Osteoblast (primary cell): ENCODE results near the gene DAB2IP. TPM values are rescaled to one million over a fixed set of nuclear protein-coding genes. Genes with fewer than 3 reads are reported as not detected.

Experiments used
- DNase-seq: peaks from one replicate; pipeline ENCODE4 v3.0.0; 2011; ENCODE audit warnings: low spot score, mixed read lengths; ENCODE audit not compliant: insufficient read length; ENCODE audit errors: missing footprints
- H2AFZ ChIP-seq: 2 replicates; pipeline ENCODE4 v1.6.0; 2011; ENCODE audit warnings: mild to moderate bottlenecking, low read length
- H3K27ac ChIP-seq: 2 replicates; pipeline ENCODE4 v1.5.1; 2011; ENCODE audit warnings: mild to moderate bottlenecking, low read depth, low read length, moderate library complexity
- H3K27me3 ChIP-seq: 2 replicates; pipeline ENCODE4 v1.6.0; 2012; ENCODE audit warnings: mild to moderate bottlenecking, control low read depth, inconsistent platforms, low read length, moderate library complexity; ENCODE audit not compliant: insufficient read depth
- H3K36me3 ChIP-seq: 2 replicates; pipeline ENCODE4 v1.5.1; 2011; ENCODE audit warnings: mild to moderate bottlenecking, low read length, control low read depth, moderate library complexity; ENCODE audit not compliant: insufficient read depth
- H3K4me1 ChIP-seq: 2 replicates; pipeline ENCODE4 v1.5.1; 2011; ENCODE audit warnings: mild to moderate bottlenecking, low read length, control low read depth, moderate library complexity; ENCODE audit not compliant: insufficient read depth
- H3K4me2 ChIP-seq: 2 replicates; pipeline ENCODE4 v1.6.0; 2011; ENCODE audit warnings: mild to moderate bottlenecking, low read length; ENCODE audit not compliant: insufficient read depth
- H3K4me3 ChIP-seq: fragments of 200-600 bp; sonication (generic); 3 replicates; pipeline ENCODE4 v1.5.1; 2012; ENCODE audit warnings: mild to moderate bottlenecking, low read length, inconsistent platforms; ENCODE audit not compliant: insufficient read depth
- H3K79me2 ChIP-seq: 2 replicates; pipeline ENCODE4 v1.6.0; 2012; ENCODE audit warnings: mild to moderate bottlenecking, low read length, control low read depth, inconsistent platforms; ENCODE audit not compliant: insufficient read depth
- H3K9me3 ChIP-seq: 2 replicates; pipeline ENCODE4 v1.5.1; 2011; ENCODE audit warnings: low read depth, low read length, control low read depth
- H4K20me1 ChIP-seq: 2 replicates; pipeline ENCODE4 v1.6.0; 2012; ENCODE audit warnings: mild to moderate bottlenecking, low read length, control low read depth; ENCODE audit not compliant: insufficient read depth
- CTCF ChIP-seq: IDR thresholded peaks from 2 replicates; pipeline ENCODE4 v1.5.1; 2011; ENCODE audit warnings: mild to moderate bottlenecking, low read depth, low read length, moderate library complexity; ENCODE audit errors: extremely low read depth
- total RNA-seq: library from RNA; depleted of rRNA; stranded (reverse); fragments of >200 nt; gene quantifications from 2 replicates; pipeline ENCODE4 v1.2.3, GENCODE V29; 2012

Gene DAB2IP
- total RNA-seq, 1 donor, result 60.8 TPM

DNA sequence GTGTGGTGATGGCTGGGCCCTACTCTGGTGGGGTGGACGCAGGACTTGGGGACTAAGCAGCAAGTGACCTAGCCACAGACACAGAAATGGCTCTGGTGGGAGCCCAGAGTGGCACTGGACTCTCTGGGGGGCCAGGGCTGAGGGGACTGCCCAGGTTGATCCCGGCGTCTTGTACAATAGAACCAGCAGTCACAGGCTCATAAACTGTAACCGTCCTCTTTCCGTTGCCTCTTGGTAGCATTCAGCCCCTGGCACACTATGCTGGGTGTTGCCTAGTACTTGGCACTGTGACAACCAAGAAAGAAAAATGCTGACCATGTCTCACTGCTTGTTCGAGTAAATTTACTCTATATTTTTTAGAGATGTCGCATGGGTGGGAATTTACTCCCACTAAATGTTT, 80.5 kb downstream of the DAB2IP start:
- Histone ChIP-seq H3K4me1 (peaks cover 12% of the 10 kb centered on the region), H3K9me3 (no peaks in the 10 kb centered on the region), H3K79me2 (peaks cover 14% of the 10 kb centered on the region), H3K36me3 (no peaks in the 10 kb centered on the region), H4K20me1 (peaks cover 7% of the 10 kb centered on the region), H3K4me3 (no peak overlapping the region), H3K4me2 (no peak overlapping the region), H2AFZ (no peak overlapping the region), H3K27me3 (no peaks in the 10 kb centered on the region), H3K27ac (no peak overlapping the region)
- TF ChIP-seq CTCF, result no peak
- no peak for DNase-seq

DNA sequence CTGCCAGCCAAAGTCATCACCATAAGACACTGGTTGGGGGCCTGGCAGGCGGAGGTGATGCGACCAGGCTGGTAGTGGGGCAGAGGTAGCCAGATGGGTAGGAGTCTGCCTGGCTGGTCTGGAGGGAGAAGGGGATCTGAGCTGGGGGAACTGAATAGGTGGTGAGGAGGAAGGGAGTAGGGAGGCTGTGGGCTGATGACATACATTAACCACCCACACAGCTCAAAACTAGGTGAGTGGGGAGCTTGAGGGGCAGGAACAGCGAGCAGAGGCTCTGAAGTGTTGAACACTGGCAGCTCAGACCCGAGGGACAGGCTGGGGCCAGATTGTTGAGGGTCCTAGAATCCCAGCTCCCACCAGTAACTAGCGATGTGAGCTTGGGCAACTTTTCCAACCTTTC, 81.0 kb downstream of the DAB2IP start:
- peaks cover 7% of the 10 kb centered on the region for H4K20me1 ChIP-seq
- TF ChIP-seq CTCF, result no peak
- H3K36me3 ChIP-seq, result no peaks in the 10 kb centered on the region
- H3K79me2 ChIP-seq, result peaks cover 14% of the 10 kb centered on the region
- no peak overlapping the region for H2AFZ ChIP-seq
- no peaks in the 10 kb centered on the region for H3K9me3 ChIP-seq
- H3K4me2 ChIP-seq, result no peak overlapping the region
- no peak for DNase-seq
- H3K4me1 ChIP-seq, result peaks cover 12% of the 10 kb centered on the region
- no peak overlapping the region for H3K27ac ChIP-seq
- no peaks in the 10 kb centered on the region for H3K27me3 ChIP-seq
- no peak overlapping the region for H3K4me3 ChIP-seq

DNA sequence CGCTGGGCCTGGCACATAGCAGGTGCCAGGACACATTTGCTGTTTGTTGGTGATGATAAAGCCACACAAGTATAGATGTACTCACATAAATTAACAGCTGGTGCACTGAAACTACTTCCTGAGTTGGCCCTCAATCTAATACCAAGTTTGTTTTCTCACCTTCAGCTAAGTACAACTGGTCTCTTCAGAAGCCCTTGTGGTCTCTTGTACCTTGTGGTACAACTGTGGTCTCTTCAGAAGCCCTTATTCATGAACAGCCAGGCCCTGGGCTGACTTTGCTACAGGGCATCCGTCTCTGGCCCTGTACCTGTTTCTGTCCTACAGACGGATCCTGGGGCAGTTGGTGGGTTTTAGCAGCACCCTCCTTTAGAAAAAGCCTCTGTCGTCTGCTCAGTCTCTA, 81.5 kb downstream of the DAB2IP start:
- H3K4me3 ChIP-seq, result no peak overlapping the region
- H2AFZ ChIP-seq, result no peak overlapping the region
- no peaks in the 10 kb centered on the region for H3K36me3 ChIP-seq
- H3K9me3 ChIP-seq, result no peaks in the 10 kb centered on the region
- H4K20me1 ChIP-seq, result peaks cover 7% of the 10 kb centered on the region
- H3K27me3 ChIP-seq, result no peaks in the 10 kb centered on the region
- H3K79me2 ChIP-seq, result peaks cover 14% of the 10 kb centered on the region
- H3K27ac ChIP-seq, result no peak overlapping the region
- TF ChIP-seq CTCF, result no peak
- DNase-seq, result no peak
- no peak overlapping the region for H3K4me2 ChIP-seq
- peaks cover 12% of the 10 kb centered on the region for H3K4me1 ChIP-seq

DNA sequence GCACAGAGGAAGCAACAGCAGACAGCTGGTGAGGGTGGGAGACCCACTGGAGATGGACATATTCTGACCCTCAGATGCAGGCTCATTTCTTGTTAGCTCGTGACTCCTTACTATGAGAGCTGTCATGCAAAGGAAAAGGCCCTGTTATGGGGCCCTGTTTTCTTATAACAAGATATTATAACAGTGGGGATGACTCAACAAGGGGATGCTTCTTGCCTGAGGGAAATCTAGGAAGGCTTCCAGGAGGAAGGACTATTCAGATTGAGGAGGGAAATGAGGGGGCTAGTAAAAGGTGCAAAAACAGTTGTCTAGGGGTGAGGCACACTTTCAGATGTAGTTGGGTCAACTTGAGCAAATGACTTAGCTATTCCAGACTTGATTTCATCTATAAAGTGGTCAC, 83.0 kb downstream of the DAB2IP start:
- peak; percentile 94 for DNase-seq
- H2AFZ ChIP-seq, result no peak overlapping the region
- no peaks in the 10 kb centered on the region for H3K36me3 ChIP-seq
- H4K20me1 ChIP-seq, result peaks cover 7% of the 10 kb centered on the region
- H3K79me2 ChIP-seq, result peaks cover 9% of the 10 kb centered on the region
- H3K4me1 ChIP-seq, result peaks cover 18% of the 10 kb centered on the region
- H3K9me3 ChIP-seq, result no peaks in the 10 kb centered on the region
- no peaks in the 10 kb centered on the region for H3K27me3 ChIP-seq
- no peak for TF ChIP-seq CTCF
- H3K27ac ChIP-seq, result no peak overlapping the region
- H3K4me3 ChIP-seq, result no peak overlapping the region
- H3K4me2 ChIP-seq, result no peak overlapping the region
